Measurements from ENCODE around the gene C18orf32.

The C18orf32 gene

DNA sequence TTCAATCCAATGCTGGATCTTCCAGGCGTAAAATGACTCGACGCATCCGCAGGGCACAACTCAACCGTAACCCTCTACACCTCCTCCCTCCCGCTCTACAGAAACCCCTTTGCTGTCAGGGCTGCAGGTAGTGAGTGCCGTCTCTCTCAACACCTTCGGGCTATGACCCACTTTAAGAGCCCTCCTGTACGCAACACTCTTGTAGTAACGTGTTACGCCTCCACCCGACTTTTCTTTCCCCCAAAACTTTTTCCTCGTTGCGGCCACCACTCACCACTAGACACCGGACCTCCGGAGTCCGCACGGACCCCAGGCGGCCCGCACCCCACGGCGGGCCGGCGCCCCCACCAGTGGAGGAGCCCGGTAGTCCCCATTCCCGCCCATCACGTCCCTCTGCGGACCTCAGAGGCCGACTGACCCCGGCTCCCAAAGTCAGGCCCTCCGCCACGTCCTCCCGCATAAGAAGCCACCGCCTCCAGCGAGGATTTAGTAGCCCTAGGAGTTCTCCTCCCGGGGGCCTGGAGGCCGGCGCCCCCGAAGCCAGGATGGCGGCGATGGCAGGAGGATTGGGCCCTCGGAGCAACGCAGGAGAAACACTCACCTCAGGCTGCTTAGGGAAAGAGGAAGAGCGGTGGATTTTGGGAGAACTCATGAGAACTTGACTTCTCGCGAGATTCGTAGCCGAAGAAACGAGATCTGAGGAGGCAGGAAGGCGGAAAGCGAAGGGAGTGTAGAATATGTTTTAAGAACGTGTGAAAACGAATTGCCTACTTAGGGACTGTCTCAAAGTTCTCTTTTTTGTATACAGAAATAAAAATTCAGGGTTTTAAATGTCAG, 5.0 kb upstream of the C18orf32 start, which contains the start of gene RPL17:
TSS of gene RPL17 (minus strand) at position 609 of the 837 bp plus-strand sequence.
- Histone ChIP-seq H3K27me3 (ENCODE audit: insufficient read depth, low read length, poor library complexity) (no peaks in the 10 kb centered on the region), H3K36me3 (ENCODE audit: insufficient read depth, low read length) (peaks cover 48% of the 10 kb centered on the region), H3K9ac (ENCODE audit: low read depth, low read length) (peak within 1 kb of the TSS; percentile 80), H3K4me1 (ENCODE audit: insufficient read depth, low read length) (peaks cover 51% of the 10 kb centered on the region), H2AFZ (ENCODE audit: low read depth, low read length) (peak within 1 kb of the TSS; percentile 67), H3K79me2 (ENCODE audit: insufficient read depth, low read length) (peaks cover 30% of the 10 kb centered on the region), H3K27ac (ENCODE audit: low read length) (peak within 1 kb of the TSS; percentile 75), H3K9me3 (ENCODE audit: insufficient read depth, low read length, severe bottlenecking) (no peaks in the 10 kb centered on the region), H3K4me3 (ENCODE audit: low read depth in 1 of 2, low read length in 2 of 2) (peak within 1 kb of the TSS; percentile 54 to 80), H4K20me1 (ENCODE audit: insufficient read depth, low read length) (peaks cover 16% of the 10 kb centered on the region), H3K4me2 (ENCODE audit: insufficient read depth, low read length) (peak within 1 kb of the TSS; percentile 66)
- TF ChIP-seq, protein P1, sequence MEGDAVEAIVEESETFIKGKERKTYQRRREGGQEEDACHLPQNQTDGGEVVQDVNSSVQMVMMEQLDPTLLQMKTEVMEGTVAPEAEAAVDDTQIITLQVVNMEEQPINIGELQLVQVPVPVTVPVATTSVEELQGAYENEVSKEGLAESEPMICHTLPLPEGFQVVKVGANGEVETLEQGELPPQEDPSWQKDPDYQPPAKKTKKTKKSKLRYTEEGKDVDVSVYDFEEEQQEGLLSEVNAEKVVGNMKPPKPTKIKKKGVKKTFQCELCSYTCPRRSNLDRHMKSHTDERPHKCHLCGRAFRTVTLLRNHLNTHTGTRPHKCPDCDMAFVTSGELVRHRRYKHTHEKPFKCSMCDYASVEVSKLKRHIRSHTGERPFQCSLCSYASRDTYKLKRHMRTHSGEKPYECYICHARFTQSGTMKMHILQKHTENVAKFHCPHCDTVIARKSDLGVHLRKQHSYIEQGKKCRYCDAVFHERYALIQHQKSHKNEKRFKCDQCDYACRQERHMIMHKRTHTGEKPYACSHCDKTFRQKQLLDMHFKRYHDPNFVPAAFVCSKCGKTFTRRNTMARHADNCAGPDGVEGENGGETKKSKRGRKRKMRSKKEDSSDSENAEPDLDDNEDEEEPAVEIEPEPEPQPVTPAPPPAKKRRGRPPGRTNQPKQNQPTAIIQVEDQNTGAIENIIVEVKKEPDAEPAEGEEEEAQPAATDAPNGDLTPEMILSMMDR (IDR thresholded peaks at IDR 0.05; ENCODE audit: borderline replicate concordance, extremely low read depth, low read length, poor library complexity, severe bottlenecking) = no peak
- TF ChIP-seq EZH2 (IDR thresholded peaks at IDR 0.05; ENCODE audit: borderline replicate concordance, low read depth, low read length, severe bottlenecking) = no peak
- DNase-seq (peak; percentile 94), ATAC-seq (ENCODE audit: insufficient read depth, low read depth) (peak; percentile 91)

DNA sequence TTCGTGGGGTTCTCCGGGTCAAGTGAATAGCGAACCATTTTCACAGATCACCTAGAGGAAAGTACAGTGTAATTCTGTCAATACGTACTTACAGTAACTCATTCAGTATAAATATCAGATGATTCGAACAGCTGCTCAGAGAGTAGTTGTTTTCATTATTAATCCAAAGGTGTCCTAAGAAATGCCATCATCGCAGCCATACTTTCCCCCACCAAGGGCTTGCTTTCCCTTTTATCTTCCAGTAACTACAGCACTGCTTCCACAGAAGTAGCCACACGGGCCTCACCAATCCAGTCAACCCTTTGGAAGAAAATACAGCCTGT, 4.5 kb upstream of the C18orf32 start:
- peaks cover 16% of the 10 kb centered on the region for H4K20me1 ChIP-seq (ENCODE audit: insufficient read depth, low read length)
- H3K9me3 ChIP-seq (ENCODE audit: insufficient read depth, low read length, severe bottlenecking) = no peaks in the 10 kb centered on the region
- H3K9ac ChIP-seq (ENCODE audit: low read depth, low read length) = peak overlapping the region; percentile 80
- ATAC-seq (ENCODE audit: insufficient read depth, low read depth) = no peak
- peak overlapping the region; percentile 37 for H2AFZ ChIP-seq (ENCODE audit: low read depth, low read length)
- H3K79me2 ChIP-seq (ENCODE audit: insufficient read depth, low read length) = peaks cover 35% of the 10 kb centered on the region
- no peaks in the 10 kb centered on the region for H3K27me3 ChIP-seq (ENCODE audit: insufficient read depth, low read length, poor library complexity)
- H3K4me2 ChIP-seq (ENCODE audit: insufficient read depth, low read length) = peak overlapping the region; percentile 66
- H3K36me3 ChIP-seq (ENCODE audit: insufficient read depth, low read length) = peaks cover 48% of the 10 kb centered on the region
- DNase-seq = no peak
- peak overlapping the region; percentile 75 for H3K27ac ChIP-seq (ENCODE audit: low read length)
- peaks cover 51% of the 10 kb centered on the region for H3K4me1 ChIP-seq (ENCODE audit: insufficient read depth, low read length)
- peak overlapping the region; percentile 54 to 80 for H3K4me3 ChIP-seq (ENCODE audit: low read depth in 1 of 2, low read length in 2 of 2)
- TF ChIP-seq EZH2 (IDR thresholded peaks at IDR 0.05; ENCODE audit: borderline replicate concordance, low read depth, low read length, severe bottlenecking) = no peak
- TF ChIP-seq, protein P1 (IDR thresholded peaks at IDR 0.05; ENCODE audit: borderline replicate concordance, extremely low read depth, low read length, poor library complexity, severe bottlenecking) = no peak

DNA sequence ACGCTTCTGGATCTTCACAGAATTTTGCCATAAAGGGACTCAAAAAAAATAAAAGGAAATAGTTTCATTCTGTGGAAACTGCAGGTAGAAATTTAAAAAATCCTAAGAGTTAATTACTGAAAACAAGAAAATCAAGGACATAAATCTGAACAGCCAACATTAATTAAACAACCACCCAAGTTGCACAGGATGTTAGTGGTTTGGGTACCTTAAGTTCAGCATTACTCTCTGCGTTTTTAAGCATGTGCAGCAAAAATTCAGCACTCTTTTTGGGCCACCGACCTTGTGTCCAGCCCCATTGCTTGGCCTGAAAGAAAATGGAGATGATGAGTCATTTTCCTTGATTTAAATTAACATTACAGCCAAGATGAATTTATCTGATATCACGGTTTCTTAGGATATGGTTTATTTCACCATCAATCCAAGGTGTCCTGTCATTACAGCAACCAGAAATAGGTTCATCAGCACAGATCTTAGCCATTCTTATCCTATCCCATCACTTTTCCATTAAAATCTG, 3.3 kb upstream of the C18orf32 start:
- peak overlapping the region in 1 of 2 experiments; percentile 80; a peak in 1 of 4 replicates for H3K4me3 ChIP-seq (ENCODE audit: low read depth in 1 of 2, low read length in 2 of 2)
- no peaks in the 10 kb centered on the region for H3K9me3 ChIP-seq (ENCODE audit: insufficient read depth, low read length, severe bottlenecking)

More for the DNA sequence above, 3.3 kb upstream of the C18orf32 start:
- Histone ChIP-seq H2AFZ (ENCODE audit: low read depth, low read length) (no peak overlapping the region), H3K36me3 (ENCODE audit: insufficient read depth, low read length) (peaks cover 48% of the 10 kb centered on the region), H3K4me1 (ENCODE audit: insufficient read depth, low read length) (peaks cover 61% of the 10 kb centered on the region), H4K20me1 (ENCODE audit: insufficient read depth, low read length) (peaks cover 16% of the 10 kb centered on the region), H3K9ac (ENCODE audit: low read depth, low read length) (peak overlapping the region; percentile 80), H3K27ac (ENCODE audit: low read length) (peak overlapping the region; percentile 9; the same call in 1 of the 2 replicates), H3K27me3 (ENCODE audit: insufficient read depth, low read length, poor library complexity) (no peaks in the 10 kb centered on the region), H3K79me2 (ENCODE audit: insufficient read depth, low read length) (peaks cover 46% of the 10 kb centered on the region), H3K4me2 (ENCODE audit: insufficient read depth, low read length) (peak overlapping the region; percentile 66)
- ATAC-seq (ENCODE audit: insufficient read depth, low read depth) = no peak
- DNase-seq = no peak
- TF ChIP-seq, protein P1 (IDR thresholded peaks at IDR 0.05; ENCODE audit: borderline replicate concordance, extremely low read depth, low read length, poor library complexity, severe bottlenecking) = no peak
- TF ChIP-seq EZH2 (IDR thresholded peaks at IDR 0.05; ENCODE audit: borderline replicate concordance, low read depth, low read length, severe bottlenecking) = no peak

Data from DND-41 (cell line).